Measurements from ENCODE around the gene ADAM10. TPM values are rescaled to one million over a fixed set of nuclear protein-coding genes. Genes with fewer than 3 reads are reported as not detected.
A peak's percentile ranks its signal among the peaks of the same experiment; 100 is the strongest.

The ADAM10 gene
- total RNA-seq, 1 experiment from 2014 or later = 170 TPM

DNA sequence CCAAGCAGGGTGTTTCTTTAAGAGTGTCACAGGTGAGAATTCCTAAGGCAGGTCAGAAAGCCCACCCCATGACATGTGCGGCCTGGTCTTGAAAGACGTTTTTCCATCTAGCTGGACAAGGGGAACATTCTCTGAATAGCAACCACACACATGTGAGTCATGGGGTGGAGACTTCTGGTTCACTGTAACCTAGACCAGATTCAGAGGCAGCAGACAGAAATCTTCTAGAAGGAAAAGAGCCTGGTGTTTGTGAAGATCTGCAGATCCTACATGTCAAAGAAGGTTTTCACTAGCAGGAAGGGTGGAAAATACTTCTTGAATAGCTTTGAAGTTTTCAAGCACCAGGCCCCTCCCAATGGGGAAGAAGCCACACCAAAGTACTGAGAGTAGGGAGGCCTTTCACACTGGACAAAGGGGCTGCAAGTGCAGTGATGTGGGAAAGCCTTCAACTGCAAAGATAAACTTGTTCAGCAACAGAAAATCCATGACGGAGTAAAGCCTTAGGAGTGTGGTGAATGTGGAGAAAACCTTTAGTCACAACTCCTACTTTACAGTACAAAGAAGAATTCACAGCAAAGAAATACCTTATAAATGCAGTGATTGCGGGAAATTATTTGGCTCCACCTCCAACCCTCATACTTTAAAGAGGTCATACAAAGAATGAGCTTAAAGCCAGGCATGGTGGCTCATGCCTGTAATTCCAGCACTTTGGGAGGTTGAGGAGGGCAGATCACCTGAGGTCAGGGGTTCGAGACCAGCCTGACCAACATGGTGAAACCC lies 17.6 kb downstream of the ADAM10 start:
- intact Hi-C loops (cut with micrococcal nuclease; ENCODE audit: unreplicated experiment) = no loop called here
- ChIA-PET POLR2A (interaction anchor here (1.2 kb wide), 1 partner anchor 11 kb away, joined by 6 read pairs; no protein-coding TSS in a partner anchor), CTCF (no interaction called here)
- peaks cover 13% of the 10 kb centered on the region for H3K4me1 Mint-ChIP-seq (ENCODE audit: low read depth, unreplicated experiment)
- no peaks in the 10 kb centered on the region for H3K27me3 Mint-ChIP-seq (ENCODE audit: insufficient read depth, unreplicated experiment)
- H3K9me3 Mint-ChIP-seq (ENCODE audit: unreplicated experiment) = no peaks in the 10 kb centered on the region
- H3K27ac Mint-ChIP-seq (ENCODE audit: unreplicated experiment) = peak overlapping the region; percentile 55
- no peaks in the 10 kb centered on the region for H3K9me3 ChIP-seq
- H3K4me3 Mint-ChIP-seq (ENCODE audit: unreplicated experiment) = no peak overlapping the region
- no peak for DNase-seq
- H3K4me1 ChIP-seq = peaks cover 11% of the 10 kb centered on the region
- BruUV-seq (replicated peaks) = no TSS peak
- no peaks in the 10 kb centered on the region for H3K27me3 ChIP-seq (replicated peaks; ENCODE audit: control insufficient read depth, insufficient read depth, low read length)
- TF ChIP-seq, protein P1, sequence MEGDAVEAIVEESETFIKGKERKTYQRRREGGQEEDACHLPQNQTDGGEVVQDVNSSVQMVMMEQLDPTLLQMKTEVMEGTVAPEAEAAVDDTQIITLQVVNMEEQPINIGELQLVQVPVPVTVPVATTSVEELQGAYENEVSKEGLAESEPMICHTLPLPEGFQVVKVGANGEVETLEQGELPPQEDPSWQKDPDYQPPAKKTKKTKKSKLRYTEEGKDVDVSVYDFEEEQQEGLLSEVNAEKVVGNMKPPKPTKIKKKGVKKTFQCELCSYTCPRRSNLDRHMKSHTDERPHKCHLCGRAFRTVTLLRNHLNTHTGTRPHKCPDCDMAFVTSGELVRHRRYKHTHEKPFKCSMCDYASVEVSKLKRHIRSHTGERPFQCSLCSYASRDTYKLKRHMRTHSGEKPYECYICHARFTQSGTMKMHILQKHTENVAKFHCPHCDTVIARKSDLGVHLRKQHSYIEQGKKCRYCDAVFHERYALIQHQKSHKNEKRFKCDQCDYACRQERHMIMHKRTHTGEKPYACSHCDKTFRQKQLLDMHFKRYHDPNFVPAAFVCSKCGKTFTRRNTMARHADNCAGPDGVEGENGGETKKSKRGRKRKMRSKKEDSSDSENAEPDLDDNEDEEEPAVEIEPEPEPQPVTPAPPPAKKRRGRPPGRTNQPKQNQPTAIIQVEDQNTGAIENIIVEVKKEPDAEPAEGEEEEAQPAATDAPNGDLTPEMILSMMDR (IDR thresholded peaks at IDR 0.05; ENCODE audit: insufficient read depth in 1 of 2, low read depth in 1 of 2, low read length in 1 of 2, severe bottlenecking in 1 of 2, unreplicated experiment in 1 of 2) = no peak
- no peaks in the 10 kb centered on the region for H3K36me3 ChIP-seq (ENCODE audit: control insufficient read depth, insufficient read depth, low read length)
- H3K4me3 ChIP-seq (ENCODE audit: low read depth, low read length) = no peak overlapping the region
- peaks cover 5% of the 10 kb centered on the region for H3K36me3 Mint-ChIP-seq (ENCODE audit: insufficient read depth, unreplicated experiment)

DNA sequence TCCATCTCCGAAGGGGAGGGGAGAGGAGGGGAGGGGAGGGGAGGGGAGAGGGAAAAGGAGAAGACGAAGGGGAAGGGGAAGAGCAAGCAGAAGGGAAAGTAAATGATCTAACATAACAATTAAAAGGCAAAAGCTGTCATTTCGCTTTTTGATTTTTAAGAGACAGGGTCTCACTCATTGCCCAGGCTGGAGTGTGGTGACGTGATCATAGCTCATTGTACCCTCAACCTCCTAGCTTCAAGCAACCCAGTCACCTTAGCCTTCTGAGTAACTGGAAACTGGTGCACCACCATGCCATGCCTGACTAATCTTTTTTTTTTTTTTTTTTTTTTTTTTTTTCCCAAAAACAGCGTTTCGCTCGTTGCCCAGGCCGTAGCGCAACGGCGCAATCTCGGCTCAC lies 22.6 kb downstream of the ADAM10 start:
- TF ChIP-seq, protein P1 (IDR thresholded peaks at IDR 0.05; ENCODE audit: insufficient read depth in 1 of 2, low read depth in 1 of 2, low read length in 1 of 2, severe bottlenecking in 1 of 2, unreplicated experiment in 1 of 2) = no peak
- Mint-ChIP-seq H3K27ac (ENCODE audit: unreplicated experiment) (no peak overlapping the region), H3K9me3 (ENCODE audit: unreplicated experiment) (no peaks in the 10 kb centered on the region), H3K4me3 (ENCODE audit: unreplicated experiment) (no peak overlapping the region), H3K27me3 (ENCODE audit: insufficient read depth, unreplicated experiment) (no peaks in the 10 kb centered on the region), H3K4me1 (ENCODE audit: low read depth, unreplicated experiment) (no peaks in the 10 kb centered on the region), H3K36me3 (ENCODE audit: insufficient read depth, unreplicated experiment) (peaks cover 4% of the 10 kb centered on the region)
- Histone ChIP-seq H3K4me1 (no peaks in the 10 kb centered on the region; the same call in 1 of the 2 replicates), H3K4me3 (ENCODE audit: low read depth, low read length) (no peak overlapping the region), H3K27me3 (replicated peaks; ENCODE audit: control insufficient read depth, insufficient read depth, low read length) (no peaks in the 10 kb centered on the region), H3K9me3 (no peaks in the 10 kb centered on the region), H3K36me3 (ENCODE audit: control insufficient read depth, insufficient read depth, low read length) (no peaks in the 10 kb centered on the region)
- no peak for DNase-seq
- BruUV-seq (replicated peaks) = no TSS peak
- ChIA-PET CTCF (interaction anchor here (0.7 kb wide), 1 partner anchor 23 kb away, joined by 4 read pairs; no protein-coding TSS in a partner anchor), POLR2A (no interaction called here)
- intact Hi-C loops (cut with micrococcal nuclease; ENCODE audit: unreplicated experiment) = no loop called here

GRCh38 chr15:58724466-58724865 lies 25.0 kb downstream of the ADAM10 start:
- no peak for DNase-seq
- Histone ChIP-seq H3K9me3 (no peaks in the 10 kb centered on the region), H3K4me3 (ENCODE audit: low read depth, low read length) (no peak overlapping the region), H3K27me3 (replicated peaks; ENCODE audit: control insufficient read depth, insufficient read depth, low read length) (no peaks in the 10 kb centered on the region), H3K36me3 (ENCODE audit: control insufficient read depth, insufficient read depth, low read length) (no peaks in the 10 kb centered on the region), H3K4me1 (no peaks in the 10 kb centered on the region)
- intact Hi-C loops (cut with micrococcal nuclease; ENCODE audit: unreplicated experiment) = no loop called here
- Mint-ChIP-seq H3K4me3 (ENCODE audit: unreplicated experiment) (no peak overlapping the region), H3K36me3 (ENCODE audit: insufficient read depth, unreplicated experiment) (no peaks in the 10 kb centered on the region), H3K27ac (ENCODE audit: unreplicated experiment) (no peak overlapping the region), H3K4me1 (ENCODE audit: low read depth, unreplicated experiment) (no peaks in the 10 kb centered on the region), H3K9me3 (ENCODE audit: unreplicated experiment) (no peaks in the 10 kb centered on the region), H3K27me3 (ENCODE audit: insufficient read depth, unreplicated experiment) (no peaks in the 10 kb centered on the region)
- CTCF ChIA-PET = no interaction called here
- TF ChIP-seq, protein P1 (IDR thresholded peaks at IDR 0.05; ENCODE audit: insufficient read depth in 1 of 2, low read depth in 1 of 2, low read length in 1 of 2, severe bottlenecking in 1 of 2, unreplicated experiment in 1 of 2) = no peak
- POLR2A ChIA-PET = no interaction called here
- no TSS peak for BruUV-seq (replicated peaks)
